ENCODE measurements around the gene CENPL. TPM values are rescaled to one million over a fixed set of nuclear protein-coding genes. Genes with fewer than 3 reads are reported as not detected.

The CENPL gene
- 8.4 and 16.3 TPM in 2 replicates for total RNA-seq

GRCh38 chr1:173824315-173825081 is at the start of gene CENPL, which contains the start of gene DARS2:
Gene CENPL (minus strand): TSS chr1:173824883. CDS start chr1:173811299, 13,584 bp downstream.
Gene DARS2 (plus strand): TSS chr1:173824673. CDS start chr1:173825230, 557 bp downstream.

GRCh38 chr1:173868266-173869020 is 43.8 kb upstream of the CENPL start, which contains the start of gene ZBTB37:
Gene ZBTB37 (plus strand): TSS chr1:173868380. CDS start chr1:173870226, 1,846 bp downstream.

GRCh38 chr1:173867753-173868265 is 43.1 kb upstream of the CENPL start, which contains the start of gene GAS5:
Gene GAS5 (minus strand): TSS chr1:173867989.

Other genes starting within 250 kb of the CENPL start
- gene SLC9C2, start 221.8 kb downstream of the CENPL start, total RNA-seq, result not detected in 2 replicates
- not detected in 2 replicates for gene TEX50, start 189.5 kb downstream of the CENPL start, total RNA-seq
- gene ANKRD45, start 155.0 kb downstream of the CENPL start, total RNA-seq, result 0.53 TPM in 1 of 2 replicates, not detected in the other
- 22.2 and 24.5 TPM in 2 replicates for gene KLHL20, start 109.9 kb downstream of the CENPL start, total RNA-seq
- gene DARS2, start 210 bp downstream of the CENPL start, total RNA-seq, result 23.6 and 27.5 TPM in 2 replicates
- 389 and 390 TPM in 2 replicates for gene GAS5, start 43.1 kb upstream of the CENPL start, total RNA-seq
- 1.2 and 1.9 TPM in 2 replicates for gene ZBTB37, start 43.5 kb upstream of the CENPL start, total RNA-seq
- gene SERPINC1, start 92.4 kb upstream of the CENPL start, total RNA-seq, result not detected in 2 replicates
- gene RC3H1, start 197.5 kb upstream of the CENPL start, total RNA-seq, result 7.8 and 10.5 TPM in 2 replicates

Measured in myometrial cell (primary cell).